Measurements from ENCODE around the gene FBXO7. TPM values are rescaled to one million over a fixed set of nuclear protein-coding genes. Genes with fewer than 3 reads are reported as not detected.

FBXO7 gene
- 38.0 and 39.3 TPM in 2 replicates for total RNA-seq (ENCODE audit: low replicate concordance)

GRCh38 chr22:32474635-32475467 lies at the start of gene FBXO7:
TSS of gene FBXO7 (plus strand) at chr22:32474811. CDS start at chr22:32475003, 192 bp downstream.

Other genes with a start within 250 kb of the FBXO7 start
- not detected in 2 replicates for gene SLC5A4, start 219.5 kb upstream of the FBXO7 start, total RNA-seq (ENCODE audit: low replicate concordance)
- gene RFPL3, start 116.9 kb upstream of the FBXO7 start, total RNA-seq (ENCODE audit: low replicate concordance) = not detected in 2 replicates
- 137 and 139 TPM in 2 replicates for gene RTCB, start 62.6 kb upstream of the FBXO7 start, total RNA-seq (ENCODE audit: low replicate concordance)
- not detected in 2 replicates for gene BPIFC, start 10.4 kb upstream of the FBXO7 start, total RNA-seq (ENCODE audit: low replicate concordance)

Data from smooth muscle cell of the coronary artery (primary cell).